Right lobe of liver (tissue), 6 donors: Measurements from ENCODE around the gene CCL22. TPM values are rescaled to one million over a fixed set of nuclear protein-coding genes. Genes with fewer than 3 reads are reported as not detected.
A peak's percentile ranks its signal among the peaks of the same experiment; 100 is the strongest.

Source experiments
- ATAC-seq, 4 donors: fragments of 200-7000 bp; cut with Tn5 transposase; one replicate each; pipeline ENCODE4 v1.9.1; 2020; ENCODE audit warnings: mild to moderate bottlenecking in 4 of 4, moderate library complexity in 4 of 4
- DNase-seq, 3 donors: peaks; one replicate each; pipeline ENCODE4 v3.0.0-alpha.2; 2020
- H3K27ac ChIP-seq, 3 donors: fragments of 200-600 bp; one replicate each; pipeline ENCODE4 v1.8.0; 2022
- H3K27me3 ChIP-seq, 2 donors: fragments of 200-600 bp; one replicate each; pipeline ENCODE4 v1.8.0; 2022
- H3K36me3 ChIP-seq, 4 donors: fragments of 200-600 bp; sonication (generic) in 1 of 4; one replicate each; pipeline versions ENCODE4 v1.5.1 to v1.8.0; 2017 to 2022; ENCODE audit warnings: control low read depth in 1 of 4
- H3K4me1 ChIP-seq, 4 donors: fragments of 200-600 bp; sonication (generic) in 1 of 4; one replicate each; pipeline versions ENCODE4 v1.5.1 to v1.8.0; 2017 to 2022; ENCODE audit warnings: control low read depth in 1 of 4
- H3K4me3 ChIP-seq, 3 donors: fragments of 200-600 bp; one replicate each; pipeline ENCODE4 v1.8.0; 2022
- H3K9me3 ChIP-seq, 4 donors: fragments of 200-600 bp; sonication (generic) in 1 of 4; one replicate each; pipeline versions ENCODE4 v1.5.1 to v1.8.0; 2017 to 2022; ENCODE audit warnings: control low read depth in 1 of 4
- POLR2A ChIP-seq: fragments of 450-650 bp; IDR thresholded peaks from one replicate; pipeline ENCODE4 v1.6.1; 2017; ENCODE audit warnings: antibody characterized with exemption, mild to moderate bottlenecking
- WGBS: methylation state at CpG from one replicate; pipeline ENCODE4 v1.1.6; 2018; ENCODE audit warnings: low coverage, low lambda C conversion rate; ENCODE audit not compliant: insufficient coverage; ENCODE audit errors: missing lambda C conversion rate; 5-methylcytosine and 5-hydroxymethylcytosine counted together
- intact Hi-C, 2 donors: fragments of 100-400 bp; cut with DNase I; formaldehyde crosslinking; loops; one replicate each; pipeline versions ENCODE4 v1.11.2 to v1.14.1; 2022
- long read RNA-seq: library from polyadenylated mRNA; unstranded; transcript quantifications from one replicate; pipeline ENCODE4 v2.0.0, GENCODE V29; 2019
- total RNA-seq, 6 experiments: library from RNA; depleted of rRNA in 2 of 6; stranded (reverse); fragments of >200 nt in 2 of 6; fragmentation: NEBNext Ultra II Directional in 3 of 6; extraction: Animal tissue kit (Norgen Biotek cat#: 25700) in 3 of 6; gene quantifications; one replicate each; pipeline versions ENCODE4 v1.1.0 to v1.2.4, GENCODE V29; 2016 to 2023
- TF ChIP-seq, protein P1 (sequence below), 4 donors: fragments of 200-600 bp in 3 of 4; fragments of 450-650 bp in 1 of 4; IDR thresholded peaks; one replicate each; pipeline versions ENCODE4 v1.5.1 to v1.8.0; 2016 to 2022; ENCODE audit warnings: antibody characterized with exemption in 4 of 4, mild to moderate bottlenecking in 2 of 4
- donor health status: DM: no; HTN: yes; CAD: no.
- donor health status: DM: no; HTN: no; CAD: no.
- donor health status: DM: no; HTN: no; CAD: no.
- donor health status: DM: no; HTN: yes; CAD: no.
- donor health status: DM: no; HTN: yes; CAD: no.

Gene CCL22, protein sequence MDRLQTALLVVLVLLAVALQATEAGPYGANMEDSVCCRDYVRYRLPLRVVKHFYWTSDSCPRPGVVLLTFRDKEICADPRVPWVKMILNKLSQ
- under 1 TPM in 2 of 6 experiments, not detected in 4; 0.12 to 0.16 TPM for total RNA-seq
- long read RNA-seq, result 0 reads

DNA sequence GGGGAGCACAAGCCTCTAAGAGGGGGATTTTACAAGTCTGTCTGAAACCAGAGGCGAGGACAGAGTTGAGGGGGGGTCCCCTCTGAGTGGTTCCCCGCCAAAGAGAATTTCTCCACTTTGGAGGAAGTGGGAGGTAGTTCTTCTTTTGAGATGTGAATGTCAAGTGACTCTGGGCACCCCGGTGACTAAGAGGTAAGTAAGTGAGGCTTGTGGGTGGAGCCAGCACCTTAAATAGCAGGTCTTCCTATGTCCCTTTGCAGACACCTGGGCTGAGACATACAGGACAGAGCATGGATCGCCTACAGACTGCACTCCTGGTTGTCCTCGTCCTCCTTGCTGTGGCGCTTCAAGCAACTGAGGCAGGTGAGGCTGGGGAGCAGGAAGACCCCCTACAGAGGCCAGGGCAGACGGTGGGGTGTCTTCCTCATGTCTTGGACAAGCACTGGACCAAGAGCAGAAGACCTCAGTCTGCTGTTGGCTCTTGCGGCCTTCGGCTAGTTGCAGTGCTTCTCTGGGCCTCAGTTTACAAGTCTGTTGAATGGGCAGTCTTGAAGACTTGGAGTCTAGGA lies at the start of gene CCL22:
Gene CCL22, plus strand, starts transcription at position 257 of the 569 bp plus-strand sequence. Its CDS starts 34 bp downstream, at position 291.
- no peaks in the 10 kb centered on the region for H3K36me3 ChIP-seq
- no peak within 1 kb of the TSS for H3K4me3 ChIP-seq
- DNase-seq, result no peak
- 69% methylated on average over 2 of the region's 9 CpGs for WGBS
- no peak within 1 kb of the TSS for H3K27ac ChIP-seq
- TF ChIP-seq, protein P1, sequence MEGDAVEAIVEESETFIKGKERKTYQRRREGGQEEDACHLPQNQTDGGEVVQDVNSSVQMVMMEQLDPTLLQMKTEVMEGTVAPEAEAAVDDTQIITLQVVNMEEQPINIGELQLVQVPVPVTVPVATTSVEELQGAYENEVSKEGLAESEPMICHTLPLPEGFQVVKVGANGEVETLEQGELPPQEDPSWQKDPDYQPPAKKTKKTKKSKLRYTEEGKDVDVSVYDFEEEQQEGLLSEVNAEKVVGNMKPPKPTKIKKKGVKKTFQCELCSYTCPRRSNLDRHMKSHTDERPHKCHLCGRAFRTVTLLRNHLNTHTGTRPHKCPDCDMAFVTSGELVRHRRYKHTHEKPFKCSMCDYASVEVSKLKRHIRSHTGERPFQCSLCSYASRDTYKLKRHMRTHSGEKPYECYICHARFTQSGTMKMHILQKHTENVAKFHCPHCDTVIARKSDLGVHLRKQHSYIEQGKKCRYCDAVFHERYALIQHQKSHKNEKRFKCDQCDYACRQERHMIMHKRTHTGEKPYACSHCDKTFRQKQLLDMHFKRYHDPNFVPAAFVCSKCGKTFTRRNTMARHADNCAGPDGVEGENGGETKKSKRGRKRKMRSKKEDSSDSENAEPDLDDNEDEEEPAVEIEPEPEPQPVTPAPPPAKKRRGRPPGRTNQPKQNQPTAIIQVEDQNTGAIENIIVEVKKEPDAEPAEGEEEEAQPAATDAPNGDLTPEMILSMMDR (IDR thresholded peaks at IDR 0.05), result no peak
- TF ChIP-seq POLR2A, result no peak
- no peaks in the 10 kb centered on the region for H3K9me3 ChIP-seq
- no peak for ATAC-seq
- intact Hi-C loops, result no loop called here
- no peaks in the 10 kb centered on the region for H3K27me3 ChIP-seq
- H3K4me1 ChIP-seq, result peaks cover 0 to 8% (median 3%) of the 10 kb centered on the region in 4 donors

DNA sequence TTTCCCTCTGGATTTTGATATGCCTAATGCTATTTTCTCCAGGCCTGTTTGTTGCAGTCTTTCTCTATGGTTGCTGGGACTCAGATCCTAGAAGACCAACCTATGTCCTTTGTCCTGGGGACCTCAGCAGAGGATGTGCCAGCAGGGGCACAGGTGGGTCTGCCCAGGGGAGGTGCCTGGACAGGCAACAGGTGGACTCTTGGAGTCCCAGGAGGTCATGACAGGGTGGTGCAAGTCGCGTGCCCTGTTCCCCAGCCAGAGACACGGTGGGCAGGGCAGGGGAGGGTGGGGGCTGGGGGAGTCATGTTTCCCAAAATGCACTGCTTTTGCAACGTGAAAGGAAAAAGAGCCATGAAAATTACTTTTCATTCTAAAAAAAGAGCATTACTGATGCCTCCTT lies 47.8 kb upstream of the CCL22 start:
- DNase-seq, result peak in 1 of 3 donors; percentile 49
- no peaks in the 10 kb centered on the region for H3K9me3 ChIP-seq
- peaks cover 0 to 10% (median 4%) of the 10 kb centered on the region in 4 donors for H3K4me1 ChIP-seq
- TF ChIP-seq, protein P1 (IDR thresholded peaks at IDR 0.05), result no peak
- TF ChIP-seq POLR2A, result no peak
- ATAC-seq, result peak in 2 of 4 donors; percentile 19 to 38
- no peak overlapping the region for H3K27ac ChIP-seq
- H3K4me3 ChIP-seq, result no peak overlapping the region
- H3K27me3 ChIP-seq, result no peaks in the 10 kb centered on the region
- WGBS, result 28% methylated on average over 4 of the region's 4 CpGs
- intact Hi-C loops, result loop anchor here in 1 of 2 donors (5.0 to 10.0 kb wide), 2 partner anchors 96 to 204 kb away; no protein-coding TSS in a partner anchor
- no peaks in the 10 kb centered on the region for H3K36me3 ChIP-seq

DNA sequence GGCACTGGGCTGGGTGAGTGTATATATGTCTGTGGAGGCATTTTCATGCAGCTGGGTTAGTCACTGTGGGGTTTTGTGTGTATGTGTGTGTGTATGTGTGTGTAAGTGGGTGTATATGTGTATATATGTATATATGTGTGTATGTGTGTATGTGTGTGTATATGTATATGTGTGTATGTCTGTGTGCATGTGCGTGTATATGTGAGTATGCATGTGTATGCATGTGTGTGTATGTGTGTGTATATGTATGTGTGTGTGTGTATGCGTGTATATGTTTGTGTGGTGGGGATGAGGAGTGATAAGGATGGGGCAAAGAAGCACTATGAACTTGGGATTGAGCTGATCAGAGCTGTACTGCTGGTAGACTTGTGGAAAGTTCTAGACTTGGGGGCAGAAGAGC lies 45.1 kb upstream of the CCL22 start:
- DNase-seq (no peak), ATAC-seq (no peak)
- H3K27ac ChIP-seq, result no peak overlapping the region
- no peaks in the 10 kb centered on the region for H3K36me3 ChIP-seq
- peaks cover 0 to 7% (median 0%) of the 10 kb centered on the region in 4 donors for H3K4me1 ChIP-seq
- no peaks in the 10 kb centered on the region for H3K27me3 ChIP-seq
- 92% methylated on average over 2 of the region's 2 CpGs for WGBS
- H3K9me3 ChIP-seq, result no peaks in the 10 kb centered on the region
- intact Hi-C loops, result loop anchor here in 1 of 2 donors (5.0 to 10.0 kb wide), 2 partner anchors 94 to 201 kb away; no protein-coding TSS in a partner anchor
- TF ChIP-seq, protein P1 (IDR thresholded peaks at IDR 0.05), result no peak
- no peak for TF ChIP-seq POLR2A
- H3K4me3 ChIP-seq, result no peak overlapping the region

DNA sequence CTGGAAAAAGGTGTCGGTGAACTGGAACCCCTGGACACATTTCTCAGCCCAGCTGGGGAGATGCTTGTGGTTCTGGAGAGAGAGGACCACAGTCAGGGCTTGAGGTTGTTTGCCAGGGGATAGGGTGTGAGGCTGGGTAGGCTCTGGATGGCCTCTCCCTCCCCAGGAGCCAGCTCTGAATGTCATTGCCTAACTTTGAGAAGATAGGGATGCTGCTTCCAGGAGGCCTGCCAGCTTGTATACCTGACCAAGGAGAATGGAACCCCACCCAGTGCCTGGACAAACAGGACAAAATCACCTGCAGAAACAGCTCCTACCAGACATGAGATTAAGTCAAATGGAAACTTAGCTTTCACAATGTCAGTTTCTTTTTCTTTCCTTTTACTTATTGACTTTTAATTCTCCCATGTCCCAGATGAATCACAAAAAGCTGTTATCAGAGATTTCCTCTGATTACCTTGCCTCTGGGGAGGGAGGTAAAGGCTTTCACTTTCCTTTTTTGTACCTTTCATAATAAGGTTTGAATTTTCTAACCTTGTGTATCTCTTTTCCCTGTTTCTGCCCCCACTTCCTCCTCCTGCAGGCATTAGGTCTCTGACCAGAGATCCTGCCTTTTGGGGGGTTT lies 44.3 kb upstream of the CCL22 start:
- no peaks in the 10 kb centered on the region for H3K9me3 ChIP-seq
- peak; percentile 16 to 76 (median 26) for ATAC-seq
- no peaks in the 10 kb centered on the region for H3K27me3 ChIP-seq
- H3K36me3 ChIP-seq, result no peaks in the 10 kb centered on the region
- TF ChIP-seq POLR2A, result no peak
- TF ChIP-seq, protein P1 (IDR thresholded peaks at IDR 0.05), result no peak
- H3K4me3 ChIP-seq, result no peak overlapping the region
- DNase-seq, result no peak
- WGBS, result 100% methylated on average over 1 of the region's 1 CpG
- intact Hi-C loops, result loop anchor here in 1 of 2 donors (5.0 to 10.0 kb wide), 2 partner anchors 93 to 201 kb away; no protein-coding TSS in a partner anchor
- H3K4me1 ChIP-seq, result peaks cover 0 to 7% (median 0%) of the 10 kb centered on the region in 4 donors
- no peak overlapping the region for H3K27ac ChIP-seq
